Thyroid gland (tissue), 4 donors: ENCODE results near the gene ESR1.

Source experiments
- CTCF ChIP-seq, 6 experiments: fragments of 200-600 bp in 3 of 6; fragments of 450-650 bp in 3 of 6; sonication (generic) in 3 of 6; IDR thresholded peaks; one replicate each; pipeline ENCODE4 v1.5.1; 2016 to 2019; ENCODE audit warnings: antibody characterized with exemption in 6 of 6, mild to moderate bottlenecking in 2 of 6, inconsistent platforms in 1 of 6, moderate library complexity in 1 of 6
- POLR2A ChIP-seq, 2 donors: fragments of 450-650 bp; IDR thresholded peaks; one replicate each; pipeline ENCODE4 v1.6.1; 2017; ENCODE audit warnings: antibody characterized with exemption in 2 of 2, mild to moderate bottlenecking in 2 of 2, moderate library complexity in 1 of 2

- TF ChIP-seq CTCF (IDR thresholded peaks at IDR 0.05) (no peak), POLR2A (IDR thresholded peaks at IDR 0.05) (no peak)
Measured at GRCh38 chr6:152107973-152108372, 300.5 kb downstream of the ESR1 start.
